Adrenal gland (tissue), 12 donors: ENCODE results near the gene BMPR1B. TPM values are rescaled to one million over a fixed set of nuclear protein-coding genes. Genes with fewer than 3 reads are reported as not detected.
"Not testable (repeated sequence)": the region's sequence is repeated elsewhere in the genome, so short reads cannot be mapped to it uniquely, and the experiment has no call there.

Source experiments
- DNase-seq, 7 donors: peaks; one replicate each; pipeline ENCODE4 v3.0.0-alpha.2; 2019 to 2020
- H3K27ac ChIP-seq, 5 donors: fragments of 200-600 bp; sonication (generic) in 4 of 5; 1 replicate in 3 of 5; 2 replicates in 2 of 5; pipeline versions ENCODE4 v1.5.1 to v1.8.0; 2016 to 2020; ENCODE audit warnings: mild to moderate bottlenecking in 1 of 5
- H3K27me3 ChIP-seq: fragments of 200-600 bp; 2 replicates; pipeline ENCODE4 v1.8.0; 2021
- H3K36me3 ChIP-seq, 2 donors: fragments of 200-600 bp; replicated peaks in 1 of 2; 1 replicate in 1 of 2; 2 replicates in 1 of 2; pipeline versions ENCODE4 v1.5.1 to v1.8.0; 2018 to 2022
- H3K4me1 ChIP-seq, 2 donors: fragments of 200-600 bp; replicated peaks in 1 of 2; 1 replicate in 1 of 2; 2 replicates in 1 of 2; pipeline versions ENCODE4 v1.5.1 to v1.8.0; 2018 to 2021
- H3K4me3 ChIP-seq, 4 donors: fragments of 200-600 bp; sonication (generic) in 3 of 4; one replicate each; pipeline ENCODE4 v1.5.1; 2016 to 2018
- H3K9me3 ChIP-seq, 3 donors: fragments of 200-600 bp; sonication (generic) in 1 of 3; replicated peaks in 1 of 3; 1 replicate in 2 of 3; 2 replicates in 1 of 3; pipeline versions ENCODE4 v1.5.1 to v1.8.0; 2016 to 2021
- POLR2A ChIP-seq, 2 donors: fragments of 450-650 bp; IDR thresholded peaks; one replicate each; pipeline ENCODE4 v1.6.1; 2017; ENCODE audit warnings: antibody characterized with exemption in 2 of 2, mild to moderate bottlenecking in 2 of 2, moderate library complexity in 1 of 2
- WGBS, 4 donors: extraction: QIAGEN DNeasy Blood & Tissue Kit in 2 of 4; methylation state at CpG; one replicate each; pipeline versions ENCODE4 v1.1.5 to v1.1.7; 2013 to 2017; 5-methylcytosine and 5-hydroxymethylcytosine counted together
- intact Hi-C, 2 donors: fragments of 100-400 bp; cut with DNase I; formaldehyde crosslinking; loops; one replicate each; pipeline versions ENCODE4 v1.14.1 to v1.15.0; 2022 to 2023
- polyA plus RNA-seq, 3 donors: library from polyadenylated mRNA; stranded (reverse); fragments of 200-250 nt in 2 of 3; fragments of 350-450 nt in 1 of 3; fragmentation: Illumina TruSeq in 1 of 3; extraction: RNeasy Lipid Tissue Mini Kit (QIAGEN cat#74804) in 1 of 3; gene quantifications; one replicate each; pipeline ENCODE4 v1.2.3, GENCODE V29; 2013 to 2014
- total RNA-seq, 9 donors: library from RNA; depleted of rRNA in 4 of 9; stranded (reverse); fragments of >200 nt in 4 of 9; fragments of 120-200 nt in 1 of 9; fragmentation: NEBNext Ultra II Directional in 1 of 9; extraction: Animal tissue kit (Norgen Biotek cat#: 25700) in 1 of 9; gene quantifications; one replicate each; pipeline versions ENCODE4 v1.1.0 to v1.2.4, GENCODE V29; 2013 to 2023
- TF ChIP-seq, protein P1 (sequence below), 6 experiments: fragments of 450-650 bp in 4 of 6; fragments of 200-600 bp in 2 of 6; sonication (generic) in 1 of 6; IDR thresholded peaks; 1 replicate in 5 of 6; 2 replicates in 1 of 6; pipeline versions ENCODE4 v1.5.1 to v1.8.0; 2016 to 2021; ENCODE audit warnings: antibody characterized with exemption in 6 of 6, mild to moderate bottlenecking in 2 of 6, moderate library complexity in 1 of 6
- donor health status: healthy with polysubstance abuse.
- donor health status: Bipolar disorder and iron deficiency.
- donor health status: DM: yes; HTN: yes; CAD: no.
- donor health status: DM: no; HTN: no; CAD: no.
- donor health status: DM: no; HTN: no; CAD: no.
- donor health status: DM: yes; HTN: yes; CAD: no.

The BMPR1B gene
- total and polyA plus RNA-seq, 12 donors, result 0.94 to 22.2 (median 6.2) TPM

DNA sequence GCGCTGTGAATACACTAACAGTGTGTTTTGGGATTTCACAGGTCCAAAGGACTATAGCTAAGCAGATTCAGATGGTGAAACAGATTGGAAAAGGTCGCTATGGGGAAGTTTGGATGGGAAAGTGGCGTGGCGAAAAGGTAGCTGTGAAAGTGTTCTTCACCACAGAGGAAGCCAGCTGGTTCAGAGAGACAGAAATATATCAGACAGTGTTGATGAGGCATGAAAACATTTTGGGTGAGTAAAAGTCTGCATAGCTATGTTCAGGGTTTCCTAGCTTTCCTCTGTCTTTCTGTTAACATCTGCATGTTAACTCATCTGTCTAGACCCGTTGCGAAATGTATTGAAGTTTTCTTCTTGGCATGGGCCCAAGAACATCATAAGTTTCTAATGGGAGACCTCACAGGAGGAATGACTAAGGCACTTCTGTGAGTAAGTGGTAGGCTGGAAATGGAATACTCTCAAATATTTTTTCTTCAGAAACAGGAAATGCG is 372.1 kb downstream of the BMPR1B start:
- intact Hi-C loops, result loop anchor here in 1 of 2 donors (10.0 kb wide), 1 partner anchor 505 kb away; no protein-coding TSS in a partner anchor
- H3K4me1 ChIP-seq, result no peaks in the 10 kb centered on the region
- TF ChIP-seq POLR2A (IDR thresholded peaks at IDR 0.05), result no peak
- TF ChIP-seq, protein P1, sequence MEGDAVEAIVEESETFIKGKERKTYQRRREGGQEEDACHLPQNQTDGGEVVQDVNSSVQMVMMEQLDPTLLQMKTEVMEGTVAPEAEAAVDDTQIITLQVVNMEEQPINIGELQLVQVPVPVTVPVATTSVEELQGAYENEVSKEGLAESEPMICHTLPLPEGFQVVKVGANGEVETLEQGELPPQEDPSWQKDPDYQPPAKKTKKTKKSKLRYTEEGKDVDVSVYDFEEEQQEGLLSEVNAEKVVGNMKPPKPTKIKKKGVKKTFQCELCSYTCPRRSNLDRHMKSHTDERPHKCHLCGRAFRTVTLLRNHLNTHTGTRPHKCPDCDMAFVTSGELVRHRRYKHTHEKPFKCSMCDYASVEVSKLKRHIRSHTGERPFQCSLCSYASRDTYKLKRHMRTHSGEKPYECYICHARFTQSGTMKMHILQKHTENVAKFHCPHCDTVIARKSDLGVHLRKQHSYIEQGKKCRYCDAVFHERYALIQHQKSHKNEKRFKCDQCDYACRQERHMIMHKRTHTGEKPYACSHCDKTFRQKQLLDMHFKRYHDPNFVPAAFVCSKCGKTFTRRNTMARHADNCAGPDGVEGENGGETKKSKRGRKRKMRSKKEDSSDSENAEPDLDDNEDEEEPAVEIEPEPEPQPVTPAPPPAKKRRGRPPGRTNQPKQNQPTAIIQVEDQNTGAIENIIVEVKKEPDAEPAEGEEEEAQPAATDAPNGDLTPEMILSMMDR (IDR thresholded peaks at IDR 0.05), result no peak
- peak in 6 of 7 donors; percentile 16 to 62 (median 30) for DNase-seq
- 46 to 55% (median 52%) methylated on average over 7 of the region's 7 CpGs for WGBS, 4 donors
- no peaks in the 10 kb centered on the region for H3K9me3 ChIP-seq
- H3K27ac ChIP-seq, result peak overlapping the region in 1 of 5 donors; percentile 20
- no peak overlapping the region for H3K4me3 ChIP-seq
- no peaks in the 10 kb centered on the region for H3K27me3 ChIP-seq
- H3K36me3 ChIP-seq, result no peaks in the 10 kb centered on the region

DNA sequence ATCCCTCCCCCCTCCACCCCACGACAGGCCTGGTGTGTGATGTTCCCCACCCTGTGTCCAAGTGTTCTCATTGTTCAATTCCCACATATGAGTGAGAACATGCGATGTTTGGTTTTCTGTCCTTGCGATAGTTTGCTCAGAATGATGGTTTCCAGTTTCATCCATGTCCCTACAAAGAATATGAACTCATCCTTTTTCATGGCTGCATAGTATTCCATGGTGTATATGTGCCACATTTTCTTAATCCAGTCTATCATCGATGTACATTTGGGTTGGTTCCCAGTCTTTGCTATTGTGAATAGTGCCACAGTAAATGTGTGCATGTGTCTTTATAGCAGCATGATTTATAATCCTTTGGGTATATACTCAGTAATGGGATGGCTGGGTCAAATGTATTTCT is 376.3 kb downstream of the BMPR1B start:
- DNase-seq, H3K4me3 ChIP-seq, H3K4me1 ChIP-seq, H3K36me3 ChIP-seq, H3K27ac ChIP-seq, H3K9me3 ChIP-seq, H3K27me3 ChIP-seq, intact Hi-C loops: not testable (repeated sequence)
- WGBS, 4 donors, result 92 to 96% (median 96%) methylated on average over 4 of the region's 4 CpGs

DNA sequence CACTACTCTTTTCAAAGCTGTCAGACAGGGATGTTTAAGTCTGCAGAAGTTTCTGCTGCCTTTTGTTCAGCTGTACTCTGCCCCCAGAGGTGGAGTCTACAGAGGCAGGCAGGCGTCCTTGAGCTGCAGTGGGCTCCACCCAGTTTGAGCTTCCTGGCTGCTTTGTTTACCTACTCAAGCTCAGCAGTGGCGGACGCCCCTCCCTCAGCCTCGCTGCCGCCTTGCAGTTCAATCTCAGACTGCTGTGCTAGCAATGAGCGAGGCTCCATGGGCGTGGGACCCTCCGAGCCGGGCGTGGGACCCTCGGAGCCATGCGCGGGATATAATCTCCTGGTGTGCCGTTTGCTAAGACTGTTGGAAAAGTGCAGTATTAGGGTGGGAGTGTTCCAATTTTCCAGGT is 381.7 kb downstream of the BMPR1B start:
- 95% methylated on average over 12 to 14 of the region's 14 CpGs for WGBS, 4 donors
- H3K4me1 ChIP-seq, DNase-seq, H3K27ac ChIP-seq, H3K9me3 ChIP-seq, H3K4me3 ChIP-seq, H3K27me3 ChIP-seq, intact Hi-C loops, H3K36me3 ChIP-seq: not testable (repeated sequence)

DNA sequence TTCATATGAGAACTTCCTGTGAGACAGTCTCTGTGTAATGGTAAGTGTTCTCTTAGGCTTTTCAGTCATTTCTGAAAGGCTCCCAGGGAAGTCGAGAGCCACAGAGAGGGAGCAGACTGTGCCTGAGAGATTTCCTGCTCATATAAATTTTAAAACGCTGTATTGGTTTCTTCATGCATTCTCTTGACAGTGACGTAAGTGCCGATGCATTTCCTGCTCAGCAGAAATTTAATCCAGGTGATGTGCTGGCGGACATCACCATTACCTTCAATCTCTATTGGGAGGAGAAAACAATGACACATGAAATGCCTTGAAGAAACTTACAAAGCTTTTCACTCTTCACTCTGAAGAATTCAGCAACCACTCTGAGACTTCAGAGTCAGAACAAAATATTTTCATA is 383.6 kb downstream of the BMPR1B start:
- no peaks in the 10 kb centered on the region for H3K4me1 ChIP-seq
- 77 to 83% (median 82%) methylated on average over 5 of the region's 5 CpGs for WGBS, 4 donors
- H3K36me3 ChIP-seq, result no peaks in the 10 kb centered on the region
- no peak overlapping the region for H3K4me3 ChIP-seq
- no peak overlapping the region for H3K27ac ChIP-seq
- H3K27me3 ChIP-seq, result no peaks in the 10 kb centered on the region
- intact Hi-C loops, result no loop called here
- no peak for DNase-seq
- H3K9me3 ChIP-seq, result no peaks in the 10 kb centered on the region
- no peak for TF ChIP-seq POLR2A (IDR thresholded peaks at IDR 0.05)
- TF ChIP-seq, protein P1 (IDR thresholded peaks at IDR 0.05), result no peak

DNA sequence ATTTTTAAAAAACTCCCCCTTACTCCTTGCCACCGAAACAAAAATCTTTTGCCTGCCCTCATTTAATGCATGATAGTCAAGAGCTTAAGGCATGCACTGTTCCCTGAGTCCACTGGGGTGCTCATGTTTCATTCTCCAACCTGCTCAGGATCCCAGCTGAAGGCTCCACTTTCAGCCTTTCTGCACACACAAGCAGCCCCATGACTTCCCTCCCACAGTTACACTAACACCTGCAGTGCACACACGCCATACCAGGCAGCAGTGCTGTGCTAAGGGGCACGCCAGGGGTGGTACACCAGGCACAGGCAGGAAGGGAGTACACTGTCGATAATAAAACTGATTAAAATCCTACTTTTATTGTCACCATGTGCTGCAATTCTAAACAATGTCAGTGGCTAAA is 385.2 kb downstream of the BMPR1B start:
- no peaks in the 10 kb centered on the region for H3K36me3 ChIP-seq
- no peaks in the 10 kb centered on the region for H3K9me3 ChIP-seq
- intact Hi-C loops, result no loop called here
- no peak overlapping the region for H3K4me3 ChIP-seq
- DNase-seq, result no peak
- WGBS, 4 donors, result 80 to 91% (median 88%) methylated on average over 4 of the region's 4 CpGs
- no peak for TF ChIP-seq POLR2A (IDR thresholded peaks at IDR 0.05)
- TF ChIP-seq, protein P1 (IDR thresholded peaks at IDR 0.05), result no peak
- H3K4me1 ChIP-seq, result no peaks in the 10 kb centered on the region
- H3K27me3 ChIP-seq, result no peaks in the 10 kb centered on the region
- no peak overlapping the region for H3K27ac ChIP-seq
